ENCODE data around the gene MXRA8.
"Not testable (repeated sequence)": the region's sequence is repeated elsewhere in the genome, so short reads cannot be mapped to it uniquely, and the experiment has no call there.

The MXRA8 gene

DNA sequence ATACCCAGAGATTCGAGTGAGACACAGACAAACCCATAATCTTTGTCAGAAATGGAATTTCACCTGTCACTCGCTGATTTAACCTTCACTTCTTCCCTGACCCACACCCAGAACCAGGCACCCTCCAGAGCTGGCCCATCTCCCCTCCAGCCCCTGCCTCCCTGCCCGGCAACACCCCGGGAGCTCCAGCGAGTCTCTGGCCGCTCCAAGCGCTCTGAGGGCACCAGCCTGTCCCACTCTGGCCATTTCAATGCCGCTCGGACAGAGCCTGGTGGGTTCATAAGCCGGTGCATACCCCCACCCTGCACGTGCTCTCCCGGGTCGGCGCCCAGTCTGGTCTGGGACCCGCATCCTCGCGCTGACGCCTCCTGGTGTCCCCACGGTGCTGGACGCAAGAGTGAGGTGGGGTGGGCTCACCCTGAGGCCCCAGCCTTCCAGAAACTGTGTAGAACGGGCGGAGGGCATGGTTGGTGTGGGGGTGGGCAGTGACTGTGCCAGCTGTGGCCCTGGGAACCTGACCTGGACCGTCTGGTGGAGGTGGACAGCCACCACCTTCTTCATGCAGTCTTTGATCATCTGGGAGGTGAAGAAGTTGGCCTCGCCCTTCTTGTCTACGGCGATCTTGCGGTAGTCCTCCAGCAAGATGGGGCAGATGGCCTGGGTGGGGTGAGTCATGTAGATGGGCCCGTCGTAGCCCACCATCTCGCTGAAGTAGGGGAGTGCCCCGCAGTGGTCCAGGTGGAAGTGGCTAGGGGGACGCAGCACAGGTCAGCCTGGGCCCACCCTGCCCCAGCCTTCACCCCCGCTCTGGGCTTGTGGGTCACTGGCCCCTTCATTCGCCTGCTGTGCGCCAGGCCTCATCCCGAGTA, 39.3 kb downstream of the MXRA8 start:
- DNase-seq: no peak

DNA sequence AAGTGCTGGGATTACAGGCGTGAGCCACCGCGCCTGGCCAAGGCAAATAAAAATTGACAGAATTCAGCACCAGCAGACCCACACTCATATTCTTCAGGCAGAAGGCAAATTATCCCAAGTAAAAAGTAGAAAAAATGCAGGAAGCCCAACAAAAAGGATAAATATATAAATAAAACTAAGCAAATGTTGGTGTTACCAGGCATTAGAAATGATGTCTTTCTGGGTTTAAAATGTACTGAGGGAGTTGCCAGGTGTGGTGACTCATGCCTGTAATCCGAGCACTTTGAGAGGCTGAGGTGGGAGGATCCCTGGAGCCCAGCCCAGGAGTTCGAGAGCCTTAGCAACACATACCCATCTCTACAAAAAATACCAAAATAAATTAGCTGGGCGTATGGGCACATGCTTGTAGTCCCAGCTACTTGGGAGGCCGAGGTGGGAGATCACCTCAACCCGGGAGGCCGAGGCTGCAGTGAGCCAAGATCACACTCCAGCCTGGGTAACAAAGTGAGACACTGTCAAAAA, 40.2 kb downstream of the MXRA8 start:
- no peak for DNase-seq

DNA sequence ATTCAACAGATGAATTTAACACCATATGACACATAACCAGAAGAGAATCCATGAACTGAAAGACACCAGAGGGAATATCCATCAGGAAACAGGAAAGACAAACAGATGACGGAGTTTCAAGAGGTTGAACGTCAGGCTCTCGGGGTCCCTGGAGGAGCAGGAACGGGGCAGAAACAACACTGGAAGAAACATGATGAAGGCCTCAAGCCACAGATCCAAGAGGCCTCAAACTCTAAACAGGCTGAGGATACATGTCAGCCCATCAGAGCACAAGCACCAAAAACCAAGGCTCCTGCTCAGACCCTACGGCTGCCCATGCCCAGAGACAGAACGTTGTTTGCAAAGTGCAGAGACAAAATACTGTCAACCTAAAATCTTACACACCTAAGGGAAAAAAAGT, 40.9 kb downstream of the MXRA8 start:
- DNase-seq: no peak

DNA sequence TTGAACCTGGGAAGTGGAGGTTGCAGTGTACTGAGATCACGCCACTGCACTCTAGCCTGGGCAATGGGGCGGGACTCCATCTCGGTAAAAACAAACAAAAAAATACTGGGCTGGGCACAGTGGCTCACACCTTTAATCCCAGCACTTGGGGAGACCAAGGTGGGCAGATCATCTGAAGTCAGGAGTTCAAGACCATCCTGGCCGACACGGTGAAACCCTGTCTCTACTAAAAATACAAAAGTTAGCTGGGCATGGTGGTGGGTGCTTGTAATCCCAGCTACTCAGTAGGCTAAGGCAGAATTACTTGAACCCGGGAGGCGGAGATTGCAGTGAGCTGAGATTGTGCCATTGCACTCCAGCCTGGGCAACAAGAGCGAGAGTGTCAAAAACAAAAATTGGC, 42.2 kb downstream of the MXRA8 start:
- not testable (repeated sequence) for DNase-seq

DNA sequence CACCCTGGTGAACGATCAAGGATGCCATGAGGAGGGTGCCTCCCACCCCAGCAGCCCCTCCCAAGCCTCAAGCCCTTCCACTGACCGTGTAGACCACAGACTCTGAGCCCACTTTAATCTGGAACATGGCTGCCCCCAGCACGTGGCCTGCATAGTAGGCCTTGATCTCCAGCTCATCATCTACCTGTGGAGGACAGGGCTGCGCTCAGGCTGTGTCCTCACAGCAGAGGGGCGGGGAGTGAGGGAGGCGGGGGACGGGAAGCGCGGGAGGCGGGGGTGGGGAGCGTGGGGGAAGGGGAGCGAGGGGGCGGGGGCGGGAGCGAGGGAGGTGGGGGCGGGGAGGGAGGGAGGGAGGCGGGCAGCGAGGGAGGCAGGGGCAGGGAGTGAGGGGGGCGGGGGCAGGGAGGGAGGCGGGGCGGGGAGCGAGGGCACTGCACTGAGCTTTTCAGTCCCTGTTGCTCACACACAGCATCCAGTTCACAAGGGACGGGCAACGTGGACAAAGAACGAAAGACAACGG, 42.9 kb downstream of the MXRA8 start:
- no peak for DNase-seq

DNA sequence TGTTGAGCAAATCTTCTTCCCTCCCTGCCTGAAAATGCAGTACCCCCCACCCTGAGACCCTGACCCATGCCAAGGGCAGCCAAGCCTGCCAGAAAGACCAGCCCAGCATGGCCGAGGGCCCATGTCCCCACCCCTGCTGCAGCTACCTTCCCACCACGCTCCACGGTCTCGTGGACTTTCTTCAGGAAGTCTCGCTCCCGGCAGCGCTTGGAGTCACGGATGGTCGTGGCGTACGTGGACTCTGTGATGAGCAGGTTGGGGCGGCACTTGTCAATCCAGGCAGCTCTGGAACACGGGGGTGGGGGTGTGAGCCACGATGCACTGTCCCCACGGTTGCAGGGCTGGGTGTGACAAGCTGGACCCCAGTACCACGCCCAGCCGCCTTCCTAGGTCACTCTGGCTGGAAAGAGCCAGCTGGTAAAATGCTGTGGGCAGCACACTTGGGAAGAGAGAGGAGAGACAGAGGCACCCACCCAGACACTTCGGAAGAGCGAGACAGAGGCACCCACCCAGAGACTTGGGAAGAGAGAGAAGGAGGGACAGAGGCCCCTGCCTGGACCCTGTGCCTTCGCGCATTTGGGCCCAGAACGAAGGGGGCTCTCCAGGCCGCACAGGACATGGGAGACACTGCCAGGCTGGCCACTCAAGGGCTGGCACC, 43.5 kb downstream of the MXRA8 start:
- no peak for DNase-seq

DNA sequence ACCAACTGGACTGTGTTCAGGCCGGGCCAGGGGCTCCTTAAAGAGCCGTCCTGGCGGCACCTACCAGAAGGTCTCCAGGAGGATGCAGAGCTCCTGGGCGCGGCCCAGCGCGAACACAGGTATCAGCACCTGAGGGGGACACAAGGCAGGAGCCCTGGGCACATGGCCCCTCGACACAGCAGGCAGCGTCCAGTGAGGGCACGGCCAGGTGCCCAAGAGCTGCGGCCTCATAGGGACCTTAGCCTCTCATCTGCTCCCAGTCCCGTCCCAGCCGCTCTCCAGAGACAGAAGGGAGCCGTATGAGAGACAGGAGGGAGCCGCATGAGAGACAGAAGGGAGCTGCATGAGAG, 44.1 kb downstream of the MXRA8 start:
- DNase-seq: no peak

DNA sequence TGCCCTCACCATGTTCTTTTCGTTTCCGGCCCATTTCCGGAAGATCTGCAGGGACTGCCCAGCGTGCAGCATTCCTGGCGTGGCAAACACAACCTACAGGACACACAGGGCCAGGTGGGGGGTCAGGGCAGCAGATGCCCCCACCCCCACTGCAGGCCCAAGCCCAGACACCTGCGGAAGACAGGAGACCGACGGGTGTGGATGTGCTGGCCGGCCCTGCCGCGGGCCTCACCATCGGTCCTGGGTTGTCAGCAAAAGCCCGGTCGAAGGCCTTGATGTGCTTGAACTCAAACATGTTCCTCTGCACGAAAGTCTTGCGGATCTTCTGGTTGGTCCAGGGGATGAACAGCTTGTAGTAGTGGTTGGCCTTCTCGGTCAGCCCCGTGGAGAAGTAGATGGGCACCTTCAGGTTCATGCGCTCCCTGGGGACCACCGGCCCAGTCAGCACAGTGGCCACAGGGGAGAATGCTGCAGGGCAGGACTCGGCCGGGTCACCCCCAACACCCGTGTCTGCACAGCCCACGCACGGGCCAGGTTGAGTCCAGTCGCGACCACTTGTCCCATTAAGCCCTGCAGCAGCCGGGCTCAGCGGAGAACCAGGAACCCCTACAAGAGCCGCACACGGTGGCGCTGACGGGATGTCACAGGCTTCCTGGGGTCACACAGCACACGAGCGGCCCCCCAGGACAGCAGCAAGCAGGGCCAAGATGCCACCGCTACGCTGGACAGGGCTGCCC, 44.7 kb downstream of the MXRA8 start:
- DNase-seq: no peak

DNA sequence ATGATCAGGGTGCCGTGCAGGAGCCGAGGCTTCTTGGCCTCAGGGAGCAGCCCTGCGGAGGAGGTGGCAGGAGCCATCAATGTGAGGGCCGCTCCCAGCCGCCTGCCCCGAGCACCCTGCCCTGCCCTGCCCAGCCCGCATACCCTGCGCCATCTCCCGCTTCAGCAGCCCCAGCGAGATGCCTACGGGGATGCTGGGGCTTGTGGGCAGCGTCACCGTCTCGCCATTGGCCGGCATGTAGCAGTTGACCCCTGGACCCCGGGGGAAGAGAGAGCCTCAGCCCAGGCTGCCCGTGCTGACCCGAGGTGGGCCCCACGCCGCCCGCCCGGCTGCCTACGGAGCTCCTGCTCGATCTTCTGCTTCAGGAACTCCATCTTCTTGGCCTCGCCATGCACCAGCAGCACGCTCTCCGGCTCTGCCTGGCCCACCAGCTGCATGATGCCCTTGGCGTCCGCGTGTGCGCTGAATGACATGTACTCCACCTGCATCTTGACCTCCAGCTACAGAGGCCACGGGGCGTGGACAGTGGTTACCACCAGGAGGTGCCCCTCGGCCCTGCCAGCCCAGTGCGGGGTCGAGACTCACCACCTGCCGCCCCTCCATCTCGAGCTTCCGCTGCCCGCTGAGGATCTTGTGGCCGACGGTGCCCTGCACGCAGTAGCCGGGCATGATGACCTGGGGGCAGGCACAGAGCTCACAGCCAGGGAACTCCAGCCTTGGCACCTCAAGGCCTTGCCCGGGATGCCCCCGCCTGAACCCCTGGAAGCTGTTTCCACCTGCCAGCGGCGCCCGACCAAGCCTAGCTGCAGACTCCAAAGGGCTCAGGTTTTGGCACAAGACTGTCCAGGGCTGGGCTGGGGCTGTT, 45.7 kb downstream of the MXRA8 start:
- no peak for DNase-seq

DNA sequence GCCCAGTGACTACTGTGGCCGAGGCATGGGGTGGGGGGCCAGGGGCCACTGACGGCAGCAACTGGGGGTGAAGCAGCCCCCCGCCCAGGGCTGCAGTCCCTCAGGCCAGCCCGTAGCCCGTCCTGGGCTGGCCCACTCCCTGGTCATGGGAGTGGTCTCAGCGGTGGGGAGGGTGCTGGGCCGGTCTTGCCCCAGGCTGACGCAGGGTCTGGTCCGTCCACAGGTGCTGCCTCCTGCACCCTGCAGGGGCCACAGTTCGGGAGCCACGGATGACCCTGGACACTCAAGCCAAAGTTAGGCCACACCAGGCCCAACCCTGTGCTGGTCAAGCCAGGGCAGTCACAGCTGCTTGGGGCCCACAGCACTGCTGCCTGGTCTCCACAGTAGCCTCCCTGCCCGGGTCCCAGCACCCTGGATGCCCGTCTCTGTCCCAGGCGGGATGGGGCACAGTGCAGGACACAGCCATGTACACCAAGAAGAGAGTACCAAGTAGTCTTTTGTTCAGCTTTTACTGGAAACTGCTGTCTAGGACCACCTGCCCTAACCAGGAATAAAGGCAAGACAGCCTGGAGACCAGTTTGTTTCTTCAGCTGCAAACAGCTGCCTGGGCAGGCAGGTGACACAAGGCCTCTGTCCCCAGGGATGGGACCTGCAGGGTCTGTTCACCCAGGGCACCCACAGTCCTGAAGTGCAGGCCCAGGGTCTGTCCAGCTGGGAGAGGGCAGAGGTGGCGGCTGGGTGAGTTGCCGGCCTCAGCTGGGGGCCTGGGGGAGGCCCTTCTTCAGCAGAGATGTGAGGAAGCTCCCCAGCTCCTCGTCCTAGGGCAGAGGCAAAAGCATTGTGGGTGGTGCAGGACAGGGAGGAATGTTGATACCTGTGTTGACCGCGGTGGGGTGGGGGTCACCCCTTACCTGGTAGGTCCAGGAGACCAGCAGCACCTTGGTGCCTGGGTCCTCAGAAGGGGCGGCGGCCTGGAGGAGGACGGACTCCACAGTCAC, 46.9 kb downstream of the MXRA8 start:
- DNase-seq: no peak

DNA sequence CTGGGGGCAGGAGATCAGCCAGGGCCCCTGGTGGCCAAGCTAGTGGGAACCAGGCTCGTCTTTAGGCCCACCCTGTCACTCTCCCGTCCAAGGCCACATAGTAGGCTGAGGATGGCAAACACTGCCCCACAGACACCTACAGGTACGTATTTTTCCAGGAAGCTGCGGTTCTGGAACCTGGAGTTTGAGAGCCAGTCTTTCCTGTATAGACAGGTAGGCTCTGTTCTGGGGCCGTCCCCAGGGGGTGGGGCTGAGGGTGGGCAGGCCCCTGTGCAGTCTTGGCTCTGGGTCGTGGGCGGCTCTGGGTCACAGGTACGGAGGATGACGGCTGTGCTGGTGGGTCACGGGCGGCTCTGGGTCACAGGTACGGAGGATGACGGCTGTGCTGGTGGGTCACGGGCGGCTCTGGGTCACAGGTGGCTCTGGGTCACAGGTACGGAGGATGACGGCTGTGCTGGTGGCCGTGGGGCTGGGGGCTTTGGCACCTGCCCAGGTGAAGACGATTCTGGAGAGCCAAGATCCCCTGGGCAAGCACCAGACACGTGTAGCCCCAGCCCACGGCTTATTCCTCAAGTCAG, 47.8 kb downstream of the MXRA8 start:
- DNase-seq: no peak

DNA sequence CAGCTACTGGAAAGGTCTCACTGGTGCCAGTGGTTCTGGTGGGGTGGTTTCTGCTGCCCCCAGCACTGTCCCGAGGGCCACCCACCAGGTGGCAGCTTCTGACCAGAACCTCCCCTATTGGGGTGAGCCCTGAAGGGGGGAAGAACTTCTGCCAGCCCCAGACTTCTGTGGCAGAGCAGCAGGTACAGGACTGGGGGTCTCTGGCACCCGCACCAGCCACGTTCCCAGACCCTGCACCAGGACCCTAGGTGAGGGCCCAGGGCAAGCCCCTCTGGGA, 48.3 kb downstream of the MXRA8 start:
- DNase-seq: no peak

DNA sequence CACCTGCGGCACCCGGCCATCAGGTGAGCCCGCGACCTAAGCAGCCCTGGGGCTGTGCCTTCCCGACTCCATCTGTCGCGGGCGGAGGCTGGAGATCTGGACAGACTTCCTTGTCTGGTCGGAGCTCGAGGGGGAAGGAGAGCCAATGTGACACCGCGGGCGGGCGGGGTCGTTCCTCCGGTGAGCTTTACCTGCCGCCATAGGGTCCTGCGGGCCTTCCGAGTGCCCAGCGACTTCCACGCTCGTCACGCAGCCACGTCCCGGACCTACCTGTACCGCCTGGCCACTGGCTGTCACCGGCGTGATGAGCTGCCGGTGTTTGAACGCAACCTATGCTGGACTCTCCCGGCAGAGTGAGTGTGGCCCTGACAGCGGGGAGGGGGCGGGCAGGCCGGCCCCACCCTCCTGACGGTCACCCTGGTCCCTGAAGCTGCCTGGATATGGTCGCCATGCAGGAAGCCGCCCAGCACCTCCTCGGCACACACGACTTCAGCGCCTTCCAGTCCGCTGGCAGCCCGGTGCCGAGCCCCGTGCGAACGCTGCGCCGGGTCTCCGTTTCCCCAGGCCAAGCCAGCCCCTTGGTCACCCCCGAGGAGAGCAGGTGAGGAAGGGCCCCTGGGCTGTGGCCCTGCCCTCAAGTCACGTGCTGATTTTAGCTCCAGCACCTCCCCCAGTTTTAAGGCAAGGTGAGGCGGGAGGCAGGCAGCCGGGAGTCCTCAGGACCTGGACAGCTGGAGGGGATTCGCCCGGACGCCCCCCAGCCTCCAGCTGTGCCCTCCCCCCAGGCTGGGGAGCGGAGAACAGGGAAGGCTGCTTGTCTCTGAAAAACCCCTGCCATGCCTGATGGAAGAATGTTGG, 48.9 kb downstream of the MXRA8 start:
- no peak for DNase-seq

DNA sequence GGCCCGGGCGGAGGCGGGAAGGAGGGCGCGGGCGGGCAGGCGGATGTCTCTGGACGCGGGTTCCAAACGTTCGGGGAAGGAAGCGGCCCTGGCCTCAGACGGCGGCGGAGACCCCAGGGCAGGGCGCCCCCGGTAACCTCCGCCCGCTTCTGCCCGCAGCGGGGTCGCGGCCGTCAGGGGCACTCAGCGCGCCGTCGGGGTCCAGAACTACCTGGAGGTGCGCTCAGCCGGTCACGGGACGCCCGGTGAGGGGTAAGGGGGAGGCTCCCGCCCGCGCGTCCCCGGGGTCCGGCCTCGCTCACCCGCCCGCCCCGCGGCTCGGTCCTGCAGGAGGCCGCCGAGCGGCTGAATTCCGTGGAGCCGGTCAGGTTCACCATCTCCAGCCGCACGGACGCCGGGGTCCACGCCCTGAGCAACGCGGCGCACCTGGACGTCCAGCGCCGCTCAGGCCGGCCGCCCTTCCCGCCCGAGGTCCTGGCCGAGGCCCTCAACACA, 49.6 kb downstream of the MXRA8 start:
- DNase-seq: no peak

DNA sequence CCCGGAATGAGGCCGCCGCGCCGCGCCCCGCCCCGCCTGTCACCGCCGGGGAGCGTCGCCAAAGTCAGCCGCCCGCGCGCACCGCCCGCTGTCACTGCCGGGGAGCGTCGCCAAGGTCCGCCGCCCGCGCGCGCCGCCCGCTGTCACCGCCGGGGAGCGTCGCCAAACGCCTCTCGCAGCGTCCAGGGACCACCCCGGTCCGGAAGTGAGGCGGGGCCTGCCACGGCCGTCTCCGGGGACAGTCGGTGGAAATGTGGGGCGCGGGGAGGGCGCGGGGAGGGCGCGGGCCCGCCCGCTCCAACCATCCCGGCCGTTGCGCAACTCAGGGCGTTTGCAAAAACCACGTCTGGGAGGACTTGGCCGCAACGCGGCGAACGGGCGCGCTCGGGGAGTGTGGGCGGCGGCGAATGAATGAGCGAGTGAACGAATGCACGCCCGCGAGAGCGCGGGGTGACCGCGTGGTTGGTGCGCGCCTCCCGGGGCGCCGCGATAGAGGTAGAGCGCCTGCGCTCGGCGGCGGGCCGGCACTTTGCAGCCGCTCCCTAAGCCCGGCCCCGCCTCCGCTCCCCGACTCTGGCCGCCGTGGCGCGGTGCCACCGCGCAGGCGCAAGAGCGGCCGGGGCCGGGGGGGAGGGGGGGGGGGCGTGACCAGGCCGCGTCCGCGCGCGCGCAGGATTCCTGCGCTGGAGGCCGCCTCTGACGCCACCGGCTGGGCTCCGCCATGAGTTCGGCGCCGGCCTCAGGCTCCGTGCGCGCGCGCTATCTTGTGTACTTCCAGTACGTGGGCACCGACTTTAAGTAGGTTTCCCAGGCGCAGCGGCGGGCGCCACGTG, 50.2 kb downstream of the MXRA8 start, which contains the start of the genes ACAP3 and PUSL1:
Gene ACAP3 (minus strand): TSS at position 8 of the 833 bp plus-strand sequence. CDS start 115 bp downstream, outside the sequence.
Gene PUSL1 (plus strand): TSS at position 675 of the 833 bp plus-strand sequence. CDS start 47 bp downstream, at position 722.
- DNase-seq: peak; percentile 97

DNA sequence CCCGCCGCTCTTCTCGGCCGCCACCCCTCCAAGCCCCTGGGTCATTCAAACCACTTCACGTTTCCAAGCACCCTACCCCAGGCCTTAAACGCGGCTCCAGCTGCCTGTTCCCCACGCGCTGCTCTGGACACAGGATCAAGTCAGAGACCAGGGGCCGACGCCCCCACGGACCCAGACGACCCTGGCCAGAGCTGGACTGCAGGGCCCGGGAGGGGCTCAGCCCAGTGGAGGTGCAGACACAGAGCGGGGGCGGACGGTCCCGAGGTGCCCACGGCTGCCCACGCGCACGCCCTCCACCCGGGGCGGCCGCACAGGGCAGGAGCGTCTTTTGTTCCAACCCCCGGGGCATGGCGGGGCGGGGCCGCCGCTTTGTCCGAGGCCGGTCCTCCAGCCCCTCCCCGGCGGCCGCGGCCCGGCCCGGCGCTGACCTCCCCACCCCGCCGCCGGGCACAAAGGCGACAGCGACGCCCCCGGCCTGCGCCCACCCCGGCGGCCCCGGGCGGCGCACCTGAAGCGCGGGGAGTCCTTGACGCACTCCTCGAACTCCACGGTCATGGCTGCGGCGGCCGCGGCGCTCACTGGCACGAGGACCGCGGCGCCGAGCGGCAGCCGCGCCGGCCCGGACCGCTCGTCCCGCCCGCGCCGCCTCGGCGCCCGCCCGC, 51.0 kb downstream of the MXRA8 start:
- DNase-seq: no peak

DNA sequence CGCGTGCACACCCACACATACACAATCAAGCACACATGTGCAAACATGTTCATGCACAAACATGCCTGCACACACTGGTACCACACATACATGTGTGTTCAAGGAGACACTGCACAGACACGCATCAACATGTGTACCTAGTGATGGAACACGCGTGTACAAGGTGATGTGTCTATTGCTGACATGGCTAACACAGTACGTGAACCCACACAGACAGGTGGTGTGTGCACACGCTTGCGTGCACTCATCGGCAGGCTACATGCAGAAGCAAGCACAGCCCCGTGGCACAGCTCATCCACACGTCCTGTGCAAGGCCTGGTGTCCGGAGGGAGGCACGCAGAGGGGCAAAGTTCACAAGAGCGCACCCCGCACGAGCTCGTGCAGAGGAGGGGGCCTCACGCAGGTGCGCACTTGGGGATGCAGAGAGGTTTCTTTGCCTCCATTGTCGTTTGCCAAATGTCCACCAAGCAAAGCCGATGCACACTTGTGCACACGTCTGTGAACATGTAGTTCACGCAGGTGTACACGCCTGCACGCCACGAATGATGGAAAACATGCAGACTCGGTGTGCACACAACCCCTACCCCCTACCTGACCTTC, 51.6 kb downstream of the MXRA8 start:
- no peak for DNase-seq

Data from KG1 (cell line).